ENCODE measurements around the gene CEP85L.

DNA sequence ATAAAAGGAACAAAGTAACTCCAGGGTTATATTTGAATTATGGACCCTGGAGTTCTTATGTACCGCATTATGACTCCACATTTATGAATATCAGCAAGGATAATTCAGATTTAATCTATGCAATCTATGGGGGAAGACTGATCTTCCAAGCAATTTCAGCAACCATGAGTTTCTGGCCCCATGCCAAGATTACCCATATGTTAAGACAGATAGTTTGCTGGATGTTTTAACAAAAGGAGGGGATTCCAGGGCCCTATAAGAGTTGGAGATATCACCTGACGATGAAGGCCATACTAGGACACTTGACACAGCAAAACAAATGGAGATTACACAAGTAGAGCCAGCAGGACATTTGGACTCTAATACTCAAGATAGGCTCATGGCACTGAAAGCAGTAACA, 149.2 kb downstream of the CEP85L start:
- TF ChIP-seq, protein P1, sequence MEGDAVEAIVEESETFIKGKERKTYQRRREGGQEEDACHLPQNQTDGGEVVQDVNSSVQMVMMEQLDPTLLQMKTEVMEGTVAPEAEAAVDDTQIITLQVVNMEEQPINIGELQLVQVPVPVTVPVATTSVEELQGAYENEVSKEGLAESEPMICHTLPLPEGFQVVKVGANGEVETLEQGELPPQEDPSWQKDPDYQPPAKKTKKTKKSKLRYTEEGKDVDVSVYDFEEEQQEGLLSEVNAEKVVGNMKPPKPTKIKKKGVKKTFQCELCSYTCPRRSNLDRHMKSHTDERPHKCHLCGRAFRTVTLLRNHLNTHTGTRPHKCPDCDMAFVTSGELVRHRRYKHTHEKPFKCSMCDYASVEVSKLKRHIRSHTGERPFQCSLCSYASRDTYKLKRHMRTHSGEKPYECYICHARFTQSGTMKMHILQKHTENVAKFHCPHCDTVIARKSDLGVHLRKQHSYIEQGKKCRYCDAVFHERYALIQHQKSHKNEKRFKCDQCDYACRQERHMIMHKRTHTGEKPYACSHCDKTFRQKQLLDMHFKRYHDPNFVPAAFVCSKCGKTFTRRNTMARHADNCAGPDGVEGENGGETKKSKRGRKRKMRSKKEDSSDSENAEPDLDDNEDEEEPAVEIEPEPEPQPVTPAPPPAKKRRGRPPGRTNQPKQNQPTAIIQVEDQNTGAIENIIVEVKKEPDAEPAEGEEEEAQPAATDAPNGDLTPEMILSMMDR (IDR thresholded peaks at IDR 0.05; ENCODE audit: insufficient read depth, low read depth, low read length), result no peak
- TF ChIP-seq EZH2 (IDR thresholded peaks at IDR 0.05; ENCODE audit: insufficient read depth, low read length), result no peak
